DMS114 treated with DMSO at 0.1 percent for 48 hours (cell line): ENCODE results near the gene FIP1L1.
"Not testable (repeated sequence)": the region's sequence is repeated elsewhere in the genome, so short reads cannot be mapped to it uniquely, and the experiment has no call there.

ENCODE experiments used
- DNase-seq: peaks from one replicate; lab custom pipeline; 2025; ENCODE audit not compliant: unreplicated experiment; lab: John Stamatoyannopoulos, UW

The FIP1L1 gene

DNA sequence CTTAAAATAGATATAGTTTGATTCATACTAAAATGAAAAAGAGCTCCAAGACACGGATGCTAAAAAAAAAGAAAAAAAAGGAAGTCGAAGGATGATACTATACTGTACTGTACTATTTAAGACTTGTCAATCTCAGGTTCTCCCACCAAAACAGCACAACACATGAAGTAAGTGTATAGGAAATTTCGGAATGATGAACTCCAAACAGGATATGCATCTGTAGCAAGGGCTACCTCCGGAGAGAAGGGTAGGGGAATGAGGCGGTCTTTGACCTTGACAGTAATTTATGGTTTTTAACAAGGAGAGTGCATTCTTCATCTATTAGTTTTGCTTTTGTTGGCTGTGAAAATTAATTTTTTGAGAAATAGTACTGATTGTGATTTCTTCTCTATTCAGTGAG lies 541 bp upstream of the FIP1L1 start:
- DNase-seq = no peak

DNA sequence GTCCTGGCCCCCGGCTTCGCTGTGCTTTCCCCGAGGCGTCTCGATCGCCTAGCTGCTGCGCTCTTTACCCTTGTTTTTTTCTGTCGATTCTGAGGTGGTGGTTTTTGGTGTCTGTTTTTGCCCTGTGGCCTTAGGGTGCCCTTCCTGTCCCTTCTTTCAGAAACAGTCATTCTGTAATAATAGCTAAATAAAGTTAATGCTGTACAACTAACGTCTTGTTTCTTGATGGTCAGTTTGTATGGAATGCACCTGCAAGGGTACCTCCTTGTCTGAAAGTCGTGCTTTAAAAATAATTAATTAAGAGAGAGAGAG lies 686 bp downstream of the FIP1L1 start:
- DNase-seq = no peak

DNA sequence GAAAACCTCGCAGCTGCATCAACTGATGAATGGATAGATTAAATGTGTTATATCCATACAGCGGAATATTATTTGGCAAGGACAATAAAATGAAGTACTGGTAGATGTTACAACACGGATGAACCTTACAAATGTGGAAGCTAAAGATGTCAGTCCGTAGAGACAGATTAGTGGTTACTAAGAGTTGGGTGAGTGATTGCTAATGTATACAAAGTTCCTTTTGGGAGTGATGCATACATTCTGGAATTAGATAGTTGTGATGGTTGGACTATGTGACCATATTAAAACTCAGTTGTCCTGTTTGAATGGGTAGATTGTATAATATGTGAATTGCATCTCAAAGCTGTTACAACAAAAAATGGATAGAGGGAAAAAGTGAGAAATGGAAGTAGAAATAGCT lies 2.8 kb downstream of the FIP1L1 start:
- no peak for DNase-seq

DNA sequence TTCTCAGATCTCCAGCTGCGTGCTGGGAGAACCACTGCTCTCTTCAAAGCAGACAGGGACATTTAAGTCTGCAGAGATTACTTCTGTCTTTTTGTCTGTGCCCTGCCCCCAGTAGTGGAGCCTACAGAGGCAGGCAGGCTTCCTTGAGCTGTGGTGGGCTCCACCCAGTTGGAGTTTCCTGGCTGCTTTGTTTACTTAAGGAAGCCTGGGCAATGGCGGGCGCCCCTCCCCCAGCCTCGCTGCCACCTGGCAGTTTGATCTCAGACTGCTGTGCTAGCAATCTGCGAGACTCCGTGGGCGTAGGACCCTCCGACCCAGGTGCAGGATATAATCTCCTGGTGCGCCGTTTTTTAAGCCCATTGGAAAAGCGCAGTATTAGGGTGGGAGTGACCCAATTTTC lies 32.0 kb downstream of the FIP1L1 start:
- not testable (repeated sequence) for DNase-seq

DNA sequence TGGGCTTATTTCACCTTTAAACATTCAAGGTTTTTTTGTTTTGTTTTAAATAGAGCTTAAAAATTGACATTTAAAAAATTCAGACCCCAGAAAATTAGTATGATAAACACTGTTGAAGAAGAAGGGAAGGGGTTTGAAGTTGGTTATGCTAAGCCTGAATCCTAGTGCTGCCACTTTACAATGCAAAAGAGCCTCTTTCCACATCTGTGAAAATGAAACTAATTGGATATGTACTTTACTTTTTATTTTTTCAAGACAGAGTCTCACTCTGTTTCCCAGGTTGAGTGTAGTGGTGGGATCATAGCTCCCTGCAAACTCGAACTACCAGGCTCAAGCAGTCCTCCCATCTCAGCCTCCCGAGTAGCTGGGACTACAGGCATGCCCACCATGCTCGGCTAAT lies 41.8 kb downstream of the FIP1L1 start:
- DNase-seq = no peak

DNA sequence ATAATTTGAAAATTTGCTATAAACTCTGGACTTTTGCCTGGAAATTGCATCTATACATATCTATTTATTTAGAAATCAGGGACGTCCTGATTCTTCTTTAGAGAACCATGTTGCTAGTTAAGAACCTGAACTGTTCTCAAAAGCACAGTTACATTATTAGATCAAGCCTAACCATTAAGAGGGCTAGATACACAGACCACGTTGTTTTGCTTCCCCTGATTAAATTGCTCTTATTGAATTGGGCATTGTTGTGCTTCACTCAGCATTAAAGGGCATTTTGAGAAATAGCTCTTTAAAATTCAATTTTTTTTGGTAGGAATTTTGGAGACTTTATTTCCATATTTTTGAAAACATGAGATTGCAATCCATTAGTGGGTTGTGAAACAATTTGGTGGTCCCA lies 44.4 kb downstream of the FIP1L1 start:
- no peak for DNase-seq

DNA sequence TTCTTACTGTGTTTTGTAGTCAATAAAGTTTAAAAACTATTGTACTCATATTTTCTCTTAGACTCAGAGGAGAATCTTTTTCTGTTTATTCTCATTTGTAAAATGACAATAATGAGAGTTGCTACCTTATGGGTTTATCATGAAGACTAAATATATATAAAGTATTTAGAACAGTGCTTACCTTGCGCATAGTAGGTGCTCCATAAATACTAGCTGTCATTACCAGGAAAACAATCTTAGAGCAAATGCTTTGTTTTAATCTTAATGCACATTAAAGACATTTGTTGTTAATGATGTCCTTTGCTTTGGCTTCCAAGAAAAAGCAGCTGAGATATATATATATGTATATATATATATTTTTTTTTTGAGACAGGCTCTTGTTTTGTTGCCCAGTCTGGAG lies 44.9 kb downstream of the FIP1L1 start:
- DNase-seq = no peak

DNA sequence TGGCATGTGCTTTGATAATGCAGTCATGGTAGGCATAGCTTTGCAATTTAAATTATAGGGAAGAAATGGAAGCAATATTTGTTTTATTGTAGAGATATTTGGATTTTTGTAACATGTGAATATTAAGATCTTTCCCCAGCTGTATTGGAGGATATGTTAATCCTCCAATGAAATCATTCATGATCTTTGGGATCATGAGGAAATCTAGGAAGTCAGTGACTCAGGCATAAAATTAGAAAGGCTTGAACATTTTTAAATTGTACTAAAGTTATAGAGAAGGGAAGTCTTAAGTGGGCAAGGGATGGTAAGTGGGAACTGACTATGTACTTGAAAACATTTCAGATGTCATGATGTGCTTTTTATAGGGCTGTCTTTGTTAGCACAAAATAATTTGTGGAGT lies 46.8 kb downstream of the FIP1L1 start:
- no peak for DNase-seq

DNA sequence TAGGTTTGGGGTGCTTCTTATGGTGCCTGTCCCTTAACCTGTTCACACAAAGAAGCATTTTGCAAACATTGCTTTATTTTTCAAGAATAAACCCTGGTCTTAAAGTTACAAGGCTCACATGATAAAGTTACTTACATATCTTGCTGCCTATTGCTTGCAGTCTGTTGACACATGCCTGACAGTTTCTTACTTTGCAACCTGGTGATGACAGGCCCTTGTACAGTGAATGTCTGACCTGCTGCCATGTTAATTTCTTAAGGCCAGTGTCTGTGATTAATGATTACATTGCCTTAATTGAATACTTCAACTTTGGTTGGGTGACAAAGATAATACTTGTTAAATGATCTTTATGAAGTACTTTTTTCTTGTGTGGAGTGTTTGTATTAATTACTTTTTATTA lies 49.9 kb downstream of the FIP1L1 start:
- DNase-seq = no peak

DNA sequence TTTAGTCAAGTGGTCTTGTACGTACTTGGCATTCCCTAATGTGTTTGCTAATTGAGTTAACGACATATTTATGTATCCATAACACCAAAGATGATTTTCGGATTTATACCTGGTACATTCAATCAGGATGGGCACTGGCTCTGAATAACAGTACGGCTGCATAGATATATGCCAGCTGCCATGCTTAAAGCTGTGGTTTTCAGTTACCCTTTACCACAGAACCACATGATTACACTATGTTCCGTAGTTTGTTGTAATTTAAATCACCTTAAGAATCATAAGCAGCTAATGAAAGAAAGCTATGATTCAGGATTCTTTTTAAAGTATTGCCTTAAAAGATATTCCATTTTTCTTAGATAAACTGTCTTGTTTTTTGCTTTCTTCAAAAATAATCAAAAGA lies 53.6 kb downstream of the FIP1L1 start:
- no peak for DNase-seq

DNA sequence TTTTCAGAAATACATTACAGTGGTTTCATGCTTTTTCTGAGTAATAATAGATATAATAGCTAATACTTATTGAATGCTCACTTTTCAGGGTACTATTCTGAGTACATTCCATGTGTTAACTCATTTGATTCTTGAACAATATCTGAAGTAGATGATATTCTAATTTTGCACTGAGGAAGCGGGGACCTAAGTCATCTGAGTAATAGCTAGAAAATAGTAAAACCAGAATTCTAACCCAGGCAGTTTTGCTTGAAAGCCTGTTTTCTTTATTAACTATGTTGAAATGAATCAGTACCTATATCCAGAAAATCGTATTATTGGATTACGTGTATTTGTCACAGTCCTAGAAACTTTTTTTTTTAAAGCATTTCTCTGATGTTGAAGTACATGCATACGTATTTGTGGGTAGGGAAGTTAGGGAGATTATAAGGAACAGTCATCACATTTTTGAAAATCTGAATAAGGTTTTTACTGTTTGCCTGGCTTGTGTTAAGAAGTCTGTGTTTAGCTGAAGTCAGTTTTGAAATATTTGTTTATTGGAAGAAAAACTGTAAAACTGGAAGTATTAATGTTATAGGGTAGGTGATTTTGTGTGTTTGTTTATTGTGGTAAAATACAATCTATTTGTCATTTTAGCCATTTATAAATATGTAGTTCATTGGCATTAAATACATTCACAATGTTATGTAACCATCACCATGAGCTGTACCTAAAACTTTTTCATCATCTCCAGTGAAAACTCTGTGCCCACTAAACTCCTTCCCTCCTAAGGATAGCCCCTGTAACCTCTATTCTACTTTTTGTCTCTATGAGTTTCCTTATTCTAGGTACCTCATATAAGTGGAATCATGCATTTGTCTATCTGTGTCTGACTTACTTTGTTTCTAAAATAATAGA lies 55.3 kb downstream of the FIP1L1 start:
- DNase-seq = no peak

DNA sequence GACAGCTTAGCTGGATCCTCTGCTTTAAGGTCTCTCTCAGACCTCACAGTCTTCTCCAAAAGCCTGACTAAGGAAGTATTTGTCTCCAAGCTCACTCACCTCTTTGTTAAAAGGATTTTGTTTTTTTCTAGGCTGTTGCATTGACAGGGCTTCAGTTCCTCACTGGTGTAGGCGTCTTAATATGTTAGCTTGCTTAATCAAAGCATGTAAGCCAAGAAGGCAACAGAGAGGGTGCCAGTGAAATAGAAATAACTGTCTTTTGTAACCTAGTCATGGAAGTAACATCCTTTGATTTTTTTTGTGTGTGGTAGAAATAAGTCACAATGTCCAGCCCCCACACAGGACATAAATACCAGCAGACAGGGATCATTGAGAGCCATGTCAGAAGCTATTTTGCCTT lies 58.8 kb downstream of the FIP1L1 start:
- no peak for DNase-seq

DNA sequence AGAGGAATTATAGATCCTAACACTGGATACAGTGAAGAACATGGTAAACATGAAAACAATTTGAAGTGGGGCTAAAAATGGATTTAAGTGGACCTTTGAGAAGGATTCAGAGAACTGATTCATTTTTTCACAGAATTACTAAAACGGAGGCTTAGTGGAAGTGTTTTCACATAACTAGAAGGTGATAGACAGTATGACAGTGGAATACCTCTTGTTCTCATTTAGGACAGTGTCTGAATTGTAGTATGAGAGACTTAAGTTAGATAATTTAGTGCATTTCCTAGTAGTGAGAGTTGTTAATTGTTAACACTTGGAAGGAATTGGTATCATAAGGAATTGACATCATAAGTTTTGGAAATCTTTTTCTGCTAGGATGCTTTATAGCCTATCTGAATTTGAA lies 64.1 kb downstream of the FIP1L1 start:
- DNase-seq = no peak

DNA sequence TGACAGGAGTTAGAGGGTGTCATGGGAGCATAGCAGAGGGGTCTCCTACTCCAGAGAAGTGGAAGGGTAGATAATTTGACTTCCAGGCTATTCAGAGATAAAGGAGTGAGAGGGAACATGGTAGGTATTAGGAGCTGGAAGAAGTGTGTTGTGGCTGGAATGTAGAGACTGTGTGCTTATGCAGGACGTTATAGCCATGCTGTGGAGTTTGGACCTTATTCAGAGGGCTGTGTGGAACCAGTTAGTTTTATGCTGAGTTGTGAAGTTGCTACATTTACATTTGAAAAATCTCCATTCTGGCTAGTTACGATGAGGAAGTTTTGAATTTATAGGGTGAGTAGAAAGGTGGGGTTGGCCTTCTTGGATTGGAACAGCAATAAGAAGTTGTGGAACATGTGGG lies 67.5 kb downstream of the FIP1L1 start:
- DNase-seq = no peak

DNA sequence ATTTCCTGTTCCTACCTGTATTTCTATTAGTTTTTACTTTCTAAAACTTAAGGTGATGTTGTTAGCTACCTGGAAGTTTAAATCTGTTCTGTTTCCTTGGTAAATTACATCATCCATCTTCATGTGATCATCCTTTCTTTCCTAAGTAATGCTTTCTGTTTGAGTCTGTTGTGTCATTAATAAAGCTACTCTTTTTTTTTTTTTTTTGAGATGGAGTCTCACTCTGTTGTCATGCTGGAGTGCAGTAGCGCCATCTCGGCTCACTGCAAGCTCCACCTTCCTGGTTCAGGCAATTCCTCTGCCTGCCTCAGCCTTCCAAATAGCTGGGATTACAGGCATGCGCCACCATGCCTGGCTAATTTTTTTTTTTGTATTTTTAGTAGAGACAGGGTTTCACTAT lies 73.3 kb downstream of the FIP1L1 start:
- no peak for DNase-seq

DNA sequence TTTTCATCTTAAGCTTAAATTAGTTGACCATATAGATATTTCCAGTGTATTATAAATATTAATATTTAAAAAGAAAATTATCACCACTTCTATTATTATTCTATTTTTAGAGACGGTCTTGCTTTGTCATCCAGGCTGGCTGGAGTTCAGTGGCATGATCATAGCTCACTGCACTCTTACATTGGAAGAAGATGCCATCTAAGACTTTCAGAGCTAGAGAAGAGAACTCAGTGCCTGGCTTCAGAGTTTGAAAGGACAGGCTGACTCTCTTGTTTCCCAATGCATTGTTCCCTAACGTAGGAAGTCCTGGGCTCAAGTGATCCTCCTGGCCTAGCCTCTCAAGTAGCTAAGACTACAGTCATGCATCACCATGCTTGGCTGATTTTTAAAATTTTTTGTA lies 75.9 kb downstream of the FIP1L1 start:
- DNase-seq = no peak

DNA sequence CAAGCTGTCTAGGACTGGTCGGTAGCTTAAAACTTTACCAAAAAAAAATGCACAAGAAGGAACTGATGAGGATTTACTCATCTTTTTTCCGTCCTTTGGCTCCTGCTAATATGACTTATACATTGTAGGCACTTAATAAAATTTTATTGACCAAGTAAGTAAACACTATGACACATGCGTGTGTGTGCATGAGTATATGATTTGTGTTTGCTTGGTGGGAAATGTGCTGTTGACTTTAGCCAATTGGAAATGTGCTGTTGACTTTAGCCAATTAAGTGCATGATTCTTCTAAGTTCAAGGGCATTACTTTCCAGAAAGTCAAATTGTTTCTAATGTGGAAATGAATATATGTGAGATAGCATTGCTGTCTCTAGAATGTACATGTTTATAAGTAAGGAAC lies 78.3 kb downstream of the FIP1L1 start:
- no peak for DNase-seq

DNA sequence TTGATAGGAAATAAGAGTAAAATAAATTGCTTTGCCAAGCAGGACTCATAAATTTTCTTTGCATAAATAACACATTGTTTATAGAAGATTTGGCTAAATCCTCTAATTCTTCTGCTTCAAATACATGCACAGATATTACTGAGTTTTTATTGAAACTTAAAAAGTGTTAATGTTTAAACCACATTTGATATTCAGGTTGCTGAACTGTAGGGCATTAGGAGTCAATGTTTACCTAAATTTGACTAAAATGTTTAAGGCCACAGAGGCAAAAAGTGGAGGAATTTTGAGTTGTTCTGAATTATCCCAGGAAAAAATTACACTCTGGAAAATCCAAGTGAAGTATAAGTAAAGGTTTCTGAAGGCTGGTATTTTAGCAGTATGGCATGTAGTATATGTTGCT lies 78.7 kb downstream of the FIP1L1 start:
- no peak for DNase-seq

DNA sequence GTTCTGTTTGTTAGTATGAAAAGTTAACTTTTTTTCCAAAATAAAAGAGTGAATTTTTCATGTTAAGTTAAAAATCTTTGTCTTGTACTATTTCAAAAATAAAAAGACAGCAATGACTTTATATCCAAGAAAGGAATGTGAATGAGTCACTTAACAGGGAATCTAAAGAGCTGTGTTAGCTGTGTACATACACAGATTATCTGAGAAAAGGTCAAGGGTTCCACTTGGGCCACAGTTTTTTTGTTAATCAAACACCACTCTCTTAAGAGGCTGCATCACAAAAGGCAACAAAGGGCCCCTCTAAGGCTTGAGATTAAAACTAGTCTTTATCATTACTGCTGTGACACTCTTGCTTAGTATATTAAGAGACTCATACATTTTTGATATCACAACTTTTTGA lies 82.1 kb downstream of the FIP1L1 start:
- no peak for DNase-seq

DNA sequence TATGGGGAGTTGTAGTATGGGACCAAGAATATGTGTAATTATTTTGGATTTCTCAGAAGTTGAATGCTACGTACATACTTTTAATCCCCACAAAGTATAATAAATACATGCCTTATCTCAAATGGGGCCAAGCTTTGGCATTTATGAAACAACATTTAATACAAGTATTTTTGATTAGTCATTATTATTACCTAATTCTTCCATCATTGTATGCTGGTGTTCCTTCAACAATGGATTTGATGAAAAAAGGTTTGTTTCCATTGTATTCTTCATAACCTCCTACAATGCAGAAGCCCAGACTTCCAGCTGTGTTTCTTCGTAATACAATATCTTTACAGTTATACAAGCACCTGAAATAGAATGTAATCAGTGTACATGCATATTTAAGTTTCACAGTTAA lies 83.8 kb downstream of the FIP1L1 start:
- no peak for DNase-seq

DNA sequence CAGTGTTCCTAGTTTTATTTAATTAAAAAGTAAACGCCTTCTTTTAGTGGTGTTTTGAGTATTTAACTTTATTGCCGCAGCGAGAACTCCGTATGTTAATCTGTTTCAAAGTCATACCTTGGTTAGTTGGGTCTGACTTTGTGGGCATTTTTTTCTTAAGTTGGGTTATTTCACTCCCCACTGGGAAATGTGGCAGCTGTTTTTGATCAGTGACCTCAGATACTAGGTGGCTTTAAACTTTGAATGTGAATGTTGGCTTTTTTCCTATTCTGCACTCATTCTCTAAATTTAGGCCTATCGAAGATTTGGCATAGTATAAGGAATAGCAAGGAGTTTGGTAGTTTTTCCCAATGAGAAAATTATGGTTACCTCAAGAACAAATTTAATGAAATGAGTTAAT lies 85.9 kb downstream of the FIP1L1 start:
- DNase-seq = no peak

DNA sequence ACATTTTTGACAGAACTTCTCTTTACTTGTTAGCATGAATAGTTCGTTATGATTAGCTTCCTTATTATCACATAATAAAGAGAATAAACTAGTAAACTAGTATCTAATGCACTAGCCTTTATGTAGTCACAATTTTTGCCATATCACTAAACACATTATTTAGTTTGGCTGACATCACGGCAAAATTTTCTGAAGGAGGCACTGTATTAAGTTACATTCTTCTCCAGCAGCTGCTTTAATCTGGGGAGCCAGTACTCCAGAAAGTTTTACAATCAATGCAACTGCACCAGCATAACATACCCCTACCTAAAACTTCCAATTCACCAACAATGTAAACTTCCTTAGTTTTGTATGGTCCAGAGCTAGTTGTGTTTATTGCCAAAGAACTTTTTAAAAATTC lies 87.8 kb downstream of the FIP1L1 start:
- DNase-seq = no peak

DNA sequence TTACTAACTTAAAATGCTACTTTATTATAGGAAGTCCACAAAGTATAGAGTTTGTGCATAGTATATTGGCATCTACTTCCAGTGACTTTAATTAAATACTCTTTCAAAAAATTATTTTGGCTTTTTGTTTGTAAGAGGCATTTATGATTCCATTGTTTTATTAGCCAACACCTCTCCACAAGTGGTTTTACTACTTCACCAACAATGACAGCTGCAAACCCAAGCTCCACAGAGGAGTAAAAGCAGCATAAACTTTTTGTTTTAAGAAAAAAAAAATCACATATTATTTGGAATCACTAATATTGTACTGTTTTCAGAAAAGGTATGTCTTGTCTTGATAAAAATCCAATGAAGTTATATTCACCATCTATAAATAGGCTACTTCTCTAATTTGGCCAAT lies 88.5 kb downstream of the FIP1L1 start:
- no peak for DNase-seq
